CD4-positive, CD25-positive, alpha-beta regulatory T cell (primary cell): Measurements from ENCODE around the gene IRS1. TPM values are rescaled to one million over a fixed set of nuclear protein-coding genes. Genes with fewer than 3 reads are reported as not detected.

Experiments
- ATAC-seq, 2 donors: fragments of 150-1000 bp; cut with Tn5 transposase; one replicate each; pipeline ENCODE4 v1.10.0; 2021; ENCODE audit warnings: low read depth in 2 of 2, moderate number of reproducible peaks in 2 of 2, moderate library complexity in 1 of 2
- DNase-seq, 3 donors: peaks; one replicate each; pipeline versions ENCODE4 v3.0.0 to v3.0.0-alpha.2; 2012 to 2022; ENCODE audit warnings: mixed read lengths in 1 of 3
- H3K27ac ChIP-seq: one replicate; pipeline ENCODE4 v1.7.0; 2013; ENCODE audit warnings: mild to moderate bottlenecking, low read length; ENCODE audit not compliant: insufficient read depth, poor library complexity, severe bottlenecking
- H3K27me3 ChIP-seq: one replicate; pipeline ENCODE4 v1.7.0; 2013; ENCODE audit warnings: low read length; ENCODE audit not compliant: control insufficient read depth, insufficient read depth
- H3K36me3 ChIP-seq: one replicate; pipeline ENCODE4 v1.7.0; 2013; ENCODE audit warnings: mild to moderate bottlenecking, low read length, moderate library complexity; ENCODE audit not compliant: control insufficient read depth, insufficient read depth
- H3K4me1 ChIP-seq: 2 replicates; pipeline ENCODE4 v1.7.0; 2013; ENCODE audit warnings: mild to moderate bottlenecking, low read length; ENCODE audit not compliant: insufficient read depth, control insufficient read depth, poor library complexity, severe bottlenecking
- H3K4me3 ChIP-seq: one replicate; pipeline ENCODE4 v1.7.0; 2013; ENCODE audit warnings: low read depth, mild to moderate bottlenecking, low read length, moderate library complexity
- H3K9me3 ChIP-seq, 2 experiments: 1 replicate in 1 of 2; 2 replicates in 1 of 2; pipeline ENCODE4 v1.7.0; 2013; ENCODE audit warnings: low read length in 2 of 2, mild to moderate bottlenecking in 1 of 2, moderate library complexity in 1 of 2; ENCODE audit not compliant: control insufficient read depth in 2 of 2
- H3K27ac Mint-ChIP-seq, 3 donors: one replicate each; pipeline ENCODE4 v1.8.0; 2020 to 2022; ENCODE audit warnings: mild to moderate bottlenecking in 3 of 3, mixed read lengths in 3 of 3, moderate library complexity in 2 of 3
- H3K27me3 Mint-ChIP-seq: one replicate; pipeline ENCODE4 v1.8.0; 2022; ENCODE audit warnings: mild to moderate bottlenecking, mixed read lengths
- H3K36me3 Mint-ChIP-seq: one replicate; pipeline ENCODE4 v1.8.0; 2020; ENCODE audit warnings: mixed read lengths
- H3K4me1 Mint-ChIP-seq, 4 donors: one replicate each; pipeline ENCODE4 v1.8.0; 2020 to 2022; ENCODE audit warnings: mixed read lengths in 4 of 4, mild to moderate bottlenecking in 1 of 4
- H3K4me3 Mint-ChIP-seq, 4 donors: one replicate each; pipeline ENCODE4 v1.8.0; 2020 to 2022; ENCODE audit warnings: mild to moderate bottlenecking in 4 of 4, mixed read lengths in 4 of 4, moderate library complexity in 3 of 4
- H3K9me3 Mint-ChIP-seq, 7 donors: one replicate each; pipeline ENCODE4 v1.8.0; 2020 to 2022; ENCODE audit warnings: mixed read lengths in 7 of 7, mild to moderate bottlenecking in 3 of 7, moderate library complexity in 2 of 7
- polyA plus RNA-seq, 4 donors: library from polyadenylated mRNA; unstranded; fragments of 300-500 nt; fragmentation: Illumina TruSeq; gene quantifications; one replicate each; pipeline ENCODE4 v1.2.3, GENCODE V29; 2021
- total RNA-seq: library from RNA; stranded (reverse); gene quantifications from one replicate; pipeline ENCODE4 v1.2.3, GENCODE V29; 2022

IRS1 gene
- total and polyA plus RNA-seq, 5 donors from 2014 or later: 0.05 to 3.5 (median 0.15) TPM; not detected in 1

DNA sequence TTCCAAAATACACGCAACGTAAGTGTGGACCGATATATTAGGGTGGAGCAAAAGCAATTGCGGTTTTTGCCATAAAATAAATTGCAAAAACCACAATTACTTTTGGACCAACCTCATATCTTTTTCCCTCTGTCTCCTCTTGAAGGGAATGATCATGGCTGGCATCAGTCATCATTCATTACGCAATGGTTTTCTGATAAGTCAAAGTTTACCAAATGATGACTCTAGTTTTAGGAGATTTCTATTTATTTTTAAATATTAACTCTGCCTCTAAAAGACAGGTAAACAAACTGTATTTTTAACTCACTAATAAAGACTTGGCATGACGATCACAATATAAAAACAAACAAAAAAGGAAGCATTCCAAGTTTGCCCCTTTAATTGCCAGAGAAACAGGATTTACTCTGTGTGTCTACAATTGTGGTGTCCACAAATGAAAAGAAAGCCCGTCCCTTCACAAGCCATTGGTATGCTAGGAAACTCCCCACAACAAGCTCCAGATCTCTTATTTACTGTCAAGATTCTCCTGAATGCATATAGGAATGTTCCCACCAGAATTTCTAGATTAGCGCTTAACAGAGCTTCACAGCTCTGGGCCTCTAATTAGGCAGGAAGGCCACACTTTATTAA lies 61.3 kb downstream of the IRS1 start:
- H3K36me3 ChIP-seq: no peaks in the 10 kb centered on the region
- Mint-ChIP-seq H3K4me3 (no peak overlapping the region), H3K4me1 (peaks cover 0 to 14% (median 1%) of the 10 kb centered on the region in 4 donors), H3K36me3 (no peaks in the 10 kb centered on the region), H3K27ac (peak overlapping the region in 1 of 3 donors; percentile 4), H3K9me3 (no peaks in the 10 kb centered on the region), H3K27me3 (no peaks in the 10 kb centered on the region)
- H3K9me3 ChIP-seq: no peaks in the 10 kb centered on the region
- ATAC-seq: no peak
- H3K4me1 ChIP-seq: no peaks in the 10 kb centered on the region
- no peak for DNase-seq
- no peak overlapping the region for H3K27ac ChIP-seq
- H3K4me3 ChIP-seq: no peak overlapping the region
- H3K27me3 ChIP-seq: peaks cover 1% of the 10 kb centered on the region

DNA sequence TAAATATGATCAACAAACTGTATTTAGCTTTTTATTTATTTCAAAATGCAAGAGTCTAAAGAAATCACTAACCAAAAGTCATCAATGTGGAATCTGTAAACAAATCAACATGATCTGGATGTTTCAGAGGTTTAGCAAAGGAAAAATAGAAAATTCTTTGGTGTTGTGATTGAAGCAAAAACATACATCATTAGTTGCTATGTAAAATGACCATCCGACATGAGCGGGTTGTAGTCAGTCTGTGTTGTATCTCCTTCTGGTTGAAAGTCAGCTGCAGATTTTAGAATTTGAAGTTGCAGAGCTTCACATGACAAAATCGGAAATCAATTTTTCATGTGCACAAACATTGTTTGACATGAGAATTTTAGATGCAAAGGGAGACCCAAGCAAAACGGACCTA lies 63.2 kb downstream of the IRS1 start:
- Histone ChIP-seq H3K4me3 (no peak overlapping the region), H3K9me3 (no peaks in the 10 kb centered on the region), H3K27me3 (peaks cover 1% of the 10 kb centered on the region), H3K27ac (no peak overlapping the region), H3K4me1 (no peaks in the 10 kb centered on the region), H3K36me3 (no peaks in the 10 kb centered on the region)
- Mint-ChIP-seq H3K4me3 (no peak overlapping the region), H3K27ac (no peak overlapping the region), H3K36me3 (no peaks in the 10 kb centered on the region), H3K4me1 (peaks cover 0 to 11% (median 1%) of the 10 kb centered on the region in 4 donors), H3K9me3 (no peaks in the 10 kb centered on the region), H3K27me3 (no peaks in the 10 kb centered on the region)
- DNase-seq (no peak), ATAC-seq (no peak)

DNA sequence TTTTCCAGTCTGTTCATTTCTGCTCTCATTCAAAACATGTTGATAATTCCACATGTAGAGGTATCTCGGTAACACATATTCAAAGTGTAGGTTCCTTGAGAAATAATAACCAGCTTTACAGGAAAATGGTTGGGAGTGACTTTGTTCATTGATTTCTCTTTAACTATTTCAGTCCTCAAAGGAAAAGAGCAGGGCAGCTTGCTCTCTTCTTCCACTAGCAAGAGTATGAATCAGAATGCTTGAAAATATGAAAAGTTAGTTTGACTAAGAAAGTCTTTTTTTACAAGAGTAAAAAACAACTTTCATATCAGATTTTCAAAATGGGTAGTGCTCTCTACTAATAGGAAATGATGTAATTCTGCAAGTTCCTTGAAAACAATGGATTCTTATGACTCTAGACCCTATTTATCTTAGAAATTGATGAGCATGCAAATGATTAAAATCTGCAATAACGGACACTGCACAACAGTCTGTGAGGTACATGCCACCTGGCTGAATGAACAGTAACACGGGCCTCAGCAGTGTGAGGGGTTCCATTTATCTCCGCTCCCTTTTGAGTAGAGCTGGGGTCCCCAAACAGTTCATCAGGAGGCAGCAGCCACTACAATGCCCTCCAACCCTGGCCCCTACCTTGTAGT lies 65.6 kb downstream of the IRS1 start:
- no peaks in the 10 kb centered on the region for H3K9me3 ChIP-seq
- Mint-ChIP-seq H3K27ac (peak overlapping the region in 1 of 3 donors; percentile 47), H3K36me3 (no peaks in the 10 kb centered on the region), H3K4me1 (peaks cover 0 to 10% (median 1%) of the 10 kb centered on the region in 4 donors), H3K27me3 (no peaks in the 10 kb centered on the region), H3K4me3 (no peak overlapping the region), H3K9me3 (no peaks in the 10 kb centered on the region)
- no peaks in the 10 kb centered on the region for H3K4me1 ChIP-seq
- H3K4me3 ChIP-seq: no peak overlapping the region
- DNase-seq: peak in 1 of 3 donors; percentile 23
- peaks cover 1% of the 10 kb centered on the region for H3K27me3 ChIP-seq
- H3K36me3 ChIP-seq: no peaks in the 10 kb centered on the region
- H3K27ac ChIP-seq: no peak overlapping the region
- ATAC-seq: no peak

DNA sequence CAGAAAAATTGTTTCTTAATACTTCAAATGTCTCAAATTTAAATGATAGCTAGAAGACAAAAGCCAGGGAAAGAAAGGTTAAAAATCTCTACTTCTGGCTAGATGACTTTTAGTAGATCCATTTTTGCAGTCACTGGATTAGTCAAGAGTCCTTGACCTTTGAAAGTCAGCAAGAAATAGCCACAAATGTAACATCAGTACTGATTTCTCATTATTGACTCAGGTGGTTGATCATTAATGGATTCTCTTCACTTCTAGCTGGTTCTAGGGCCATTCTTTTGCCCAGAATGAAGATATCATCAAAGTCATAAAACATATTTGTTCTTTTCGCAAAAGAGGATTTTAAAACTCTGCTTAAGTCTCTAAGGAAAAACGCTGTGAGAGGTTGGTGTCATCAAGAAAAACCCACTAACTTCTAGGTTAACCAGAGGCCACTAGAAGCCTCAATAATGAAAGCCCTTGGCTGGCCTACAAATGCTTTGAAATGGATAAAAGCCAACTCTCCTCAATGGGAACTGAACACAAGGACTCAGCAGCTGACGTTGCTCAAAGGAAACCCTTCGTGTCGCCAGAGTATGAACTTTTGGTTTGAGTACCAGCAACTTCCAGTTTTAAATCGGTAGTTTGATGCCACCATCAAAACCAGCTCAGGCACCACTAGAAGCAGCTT lies 66.3 kb downstream of the IRS1 start:
- Mint-ChIP-seq H3K9me3 (no peaks in the 10 kb centered on the region), H3K4me3 (no peak overlapping the region), H3K4me1 (peaks cover 0 to 8% (median 1%) of the 10 kb centered on the region in 4 donors), H3K27ac (peak overlapping the region in 1 of 3 donors; percentile 47), H3K27me3 (no peaks in the 10 kb centered on the region), H3K36me3 (no peaks in the 10 kb centered on the region)
- Histone ChIP-seq H3K4me1 (no peaks in the 10 kb centered on the region), H3K36me3 (no peaks in the 10 kb centered on the region), H3K4me3 (no peak overlapping the region), H3K9me3 (no peaks in the 10 kb centered on the region), H3K27ac (no peak overlapping the region), H3K27me3 (no peaks in the 10 kb centered on the region)
- no peak for ATAC-seq
- peak in 1 of 3 donors; percentile 41 for DNase-seq

DNA sequence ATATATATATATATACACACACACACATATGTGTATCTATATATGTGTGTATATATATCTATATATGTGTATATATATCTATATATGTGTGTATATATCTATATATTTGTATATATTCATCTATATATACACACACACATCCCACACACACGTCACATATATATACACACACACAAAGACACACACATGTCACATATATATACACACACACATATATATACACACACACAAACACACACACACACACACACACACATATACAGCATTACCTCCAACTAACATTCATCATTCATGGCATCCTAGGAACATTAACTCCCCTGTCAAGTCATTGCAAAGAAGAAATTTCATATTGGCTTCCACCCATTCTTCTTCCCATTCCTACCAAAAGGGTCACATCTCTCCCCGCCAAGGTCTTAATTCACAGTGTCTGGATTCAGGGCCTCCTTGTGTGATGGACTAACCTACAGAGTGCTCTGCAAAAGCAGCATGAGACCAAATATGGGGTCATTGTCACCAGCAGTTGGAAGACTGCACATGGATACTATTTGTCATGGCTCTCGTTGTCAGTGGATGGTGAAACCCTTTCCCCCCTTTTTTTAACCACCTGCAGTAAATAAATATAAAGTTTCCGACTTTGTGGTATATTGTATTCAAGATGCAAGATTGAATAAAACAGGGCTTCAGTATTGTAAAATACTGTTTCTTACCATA lies 67.0 kb downstream of the IRS1 start:
- no peak overlapping the region for H3K27ac Mint-ChIP-seq
- Histone ChIP-seq H3K4me1 (no peaks in the 10 kb centered on the region), H3K27ac (no peak overlapping the region), H3K9me3 (no peaks in the 10 kb centered on the region), H3K27me3 (no peaks in the 10 kb centered on the region), H3K4me3 (no peak overlapping the region), H3K36me3 (no peaks in the 10 kb centered on the region)
- H3K4me1 Mint-ChIP-seq: peaks cover 0 to 8% (median 1%) of the 10 kb centered on the region in 4 donors
- H3K27me3 Mint-ChIP-seq: no peaks in the 10 kb centered on the region
- no peak overlapping the region for H3K4me3 Mint-ChIP-seq
- no peaks in the 10 kb centered on the region for H3K36me3 Mint-ChIP-seq
- H3K9me3 Mint-ChIP-seq: no peaks in the 10 kb centered on the region
- DNase-seq (no peak), ATAC-seq (no peak)

DNA sequence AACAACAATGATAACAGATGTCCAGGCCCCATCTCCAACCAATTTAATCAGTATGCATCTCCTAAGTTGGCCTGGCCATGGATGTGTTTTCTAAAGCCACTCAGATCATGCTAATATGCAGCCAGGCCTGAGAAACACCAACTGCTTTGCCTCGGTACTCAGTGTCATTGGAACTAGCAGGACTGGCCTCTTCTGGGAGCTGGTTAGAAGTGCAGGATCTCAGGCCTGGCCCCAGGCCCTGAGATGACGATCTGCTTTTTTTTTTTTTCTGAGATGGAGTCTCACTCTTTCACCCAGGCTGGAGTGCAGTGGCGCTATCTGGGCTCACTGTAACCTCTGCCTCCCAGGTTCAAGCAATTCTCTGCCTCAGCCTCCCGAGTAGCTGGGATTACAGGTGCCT lies 69.1 kb downstream of the IRS1 start:
- ATAC-seq (no peak), DNase-seq (no peak)
- Histone ChIP-seq H3K27ac (no peak overlapping the region), H3K27me3 (no peaks in the 10 kb centered on the region), H3K36me3 (no peaks in the 10 kb centered on the region), H3K4me1 (no peaks in the 10 kb centered on the region), H3K4me3 (no peak overlapping the region), H3K9me3 (no peaks in the 10 kb centered on the region)
- Mint-ChIP-seq H3K27ac (no peak overlapping the region), H3K27me3 (no peaks in the 10 kb centered on the region), H3K4me1 (peaks cover 0 to 10% (median 1%) of the 10 kb centered on the region in 4 donors), H3K36me3 (no peaks in the 10 kb centered on the region), H3K4me3 (no peak overlapping the region), H3K9me3 (peaks cover 0 to 5% (median 0%) of the 10 kb centered on the region in 7 donors)

DNA sequence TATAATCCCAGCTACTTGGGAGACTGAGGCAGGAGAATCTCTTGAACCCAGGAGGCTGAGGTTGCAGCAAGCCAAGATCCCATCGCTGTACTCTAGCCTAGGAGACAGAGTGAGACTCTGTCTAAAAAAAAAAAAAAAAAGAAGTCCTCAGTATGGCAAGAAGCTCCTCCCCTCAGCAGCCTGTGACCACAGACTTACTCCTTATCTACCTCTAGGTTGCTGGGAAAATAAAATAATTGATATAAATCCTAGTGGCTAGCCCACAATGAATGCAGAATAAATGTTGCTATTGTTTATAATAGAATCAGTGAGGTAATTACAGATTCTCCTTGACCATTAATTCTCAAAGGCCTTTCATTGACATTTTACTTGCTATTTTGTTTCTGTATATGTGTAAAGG lies 70.6 kb downstream of the IRS1 start:
- Mint-ChIP-seq H3K36me3 (no peaks in the 10 kb centered on the region), H3K27ac (no peak overlapping the region), H3K4me3 (no peak overlapping the region), H3K27me3 (no peaks in the 10 kb centered on the region), H3K9me3 (peaks cover 0 to 5% (median 0%) of the 10 kb centered on the region in 7 donors), H3K4me1 (peaks cover 0 to 10% (median 1%) of the 10 kb centered on the region in 4 donors)
- Histone ChIP-seq H3K4me1 (no peaks in the 10 kb centered on the region), H3K36me3 (no peaks in the 10 kb centered on the region), H3K27me3 (no peaks in the 10 kb centered on the region), H3K4me3 (no peak overlapping the region), H3K9me3 (no peaks in the 10 kb centered on the region), H3K27ac (no peak overlapping the region)
- ATAC-seq: no peak
- no peak for DNase-seq
